CD4-positive, alpha-beta T cell treated with Interleukin-10 for 1 hour (primary cell): ENCODE data around the gene FBN2.
"Not testable (repeated sequence)": the region's sequence is repeated elsewhere in the genome, so short reads cannot be mapped to it uniquely, and the experiment has no call there.

Source experiments
- DNase-seq: peaks from one replicate; pipeline ENCODE4 v3.0.0-alpha.2; 2020

The FBN2 gene

DNA sequence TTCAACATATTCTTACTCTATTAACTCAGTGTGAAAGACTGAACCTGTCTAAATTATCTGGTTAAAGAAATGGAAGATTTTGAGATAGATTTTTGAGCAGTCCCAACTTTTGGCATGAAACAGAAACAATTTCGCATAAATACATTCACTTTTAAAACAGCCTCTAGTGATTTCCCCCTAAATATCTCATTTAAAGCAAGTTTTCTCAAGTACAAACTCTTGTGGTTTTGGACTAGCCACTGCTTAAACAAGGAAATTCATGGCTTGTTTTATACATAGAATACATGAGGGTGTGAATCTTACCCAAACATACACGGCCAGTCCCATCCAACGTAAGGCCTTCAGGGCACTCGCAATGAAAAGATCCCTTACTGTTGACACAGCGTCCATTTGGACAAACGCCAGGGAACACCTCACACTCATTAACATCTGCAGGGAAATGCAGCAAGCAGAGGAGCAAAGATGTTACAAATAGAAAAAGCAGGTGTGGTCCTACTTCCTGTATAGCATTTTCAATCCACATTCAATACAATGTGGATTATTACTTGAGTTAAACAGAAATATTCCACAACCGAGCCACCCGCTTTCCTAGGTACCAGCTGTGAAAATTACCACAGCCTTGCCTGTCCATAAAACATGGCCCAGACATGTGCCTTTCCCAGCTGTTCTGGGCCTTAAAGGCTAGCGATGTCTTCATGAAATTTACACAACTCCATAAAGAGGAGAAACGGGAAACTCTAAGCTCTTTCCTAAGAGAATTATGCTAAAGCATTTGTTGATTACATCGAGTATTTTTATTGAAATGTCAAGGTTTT is 188.8 kb downstream of the FBN2 start:
- no peak for DNase-seq

DNA sequence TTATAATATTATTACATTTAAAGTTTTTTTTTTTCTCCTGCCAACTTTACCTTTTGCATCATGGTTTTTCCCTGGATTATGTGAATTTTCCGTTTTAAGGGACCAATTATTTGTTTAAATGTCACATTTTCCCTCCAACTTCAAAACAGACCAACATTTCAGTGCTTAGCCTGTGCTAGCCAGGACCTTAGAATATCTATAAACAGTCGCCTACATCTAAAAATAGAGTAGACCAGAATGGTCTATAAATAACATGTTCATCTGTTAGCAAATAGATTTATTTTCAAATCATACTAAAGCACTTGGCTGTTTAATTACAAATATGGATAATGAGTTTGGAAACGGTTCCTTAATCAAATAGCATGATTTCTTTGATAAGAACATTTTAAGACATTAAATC is 192.0 kb downstream of the FBN2 start:
- DNase-seq = no peak

DNA sequence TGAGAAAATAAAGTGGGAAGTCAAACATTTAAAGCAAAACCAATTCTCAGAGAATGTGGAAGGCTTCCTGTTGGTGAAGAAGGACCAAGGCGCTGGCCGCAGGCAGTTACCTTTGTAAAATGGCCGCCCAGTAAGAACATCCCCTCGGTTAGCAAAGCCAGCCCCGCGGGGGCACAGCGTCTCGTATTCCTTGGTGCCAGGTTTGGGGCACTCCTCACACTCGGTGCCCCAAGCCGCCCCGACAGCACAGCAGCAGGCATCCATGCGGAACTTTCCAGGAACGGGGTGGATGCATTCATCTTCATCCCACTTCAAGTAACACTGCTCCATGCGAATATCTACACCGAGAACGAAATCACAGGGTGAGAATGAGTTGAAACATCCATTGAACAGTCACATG is 192.8 kb downstream of the FBN2 start:
- no peak for DNase-seq

DNA sequence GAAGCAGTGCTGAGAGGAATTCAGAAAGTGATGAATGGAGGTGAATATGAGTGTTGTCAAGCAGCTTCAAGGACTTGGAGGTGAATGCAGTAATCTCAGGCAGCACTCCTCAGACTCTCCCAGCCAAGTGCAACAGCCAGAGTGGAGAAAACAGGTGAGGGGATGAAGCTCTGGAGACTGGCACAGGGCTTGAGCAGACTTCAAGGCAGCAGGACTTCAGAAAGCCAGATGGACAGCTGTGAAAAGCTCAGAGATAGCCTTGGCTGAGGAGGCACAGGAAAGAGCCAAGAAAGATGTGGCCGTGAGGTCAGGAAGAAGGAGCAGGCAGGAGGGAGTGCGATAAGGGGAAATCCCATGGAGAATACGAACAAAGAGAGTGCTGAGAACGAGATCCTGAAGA is 194.9 kb downstream of the FBN2 start:
- no peak for DNase-seq

DNA sequence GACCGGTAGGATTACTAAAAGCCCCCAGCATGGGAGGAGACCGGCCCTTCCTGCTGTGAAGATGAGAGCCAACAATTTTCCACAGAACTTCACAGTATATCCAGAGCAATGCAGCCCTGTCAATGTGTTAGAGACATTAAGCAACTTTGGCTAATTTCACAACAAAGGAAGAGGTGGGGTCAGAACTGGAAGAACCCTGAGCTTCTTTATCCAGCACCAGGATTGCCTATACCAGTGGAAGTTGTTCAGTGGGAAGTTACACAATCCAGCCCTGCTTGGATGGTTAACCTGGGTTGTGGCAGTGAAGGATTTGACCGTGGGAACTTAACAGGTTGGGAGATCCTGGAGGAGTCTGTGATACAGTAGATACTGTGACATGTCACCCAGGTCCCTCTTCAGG is 197.0 kb downstream of the FBN2 start:
- no peak for DNase-seq

DNA sequence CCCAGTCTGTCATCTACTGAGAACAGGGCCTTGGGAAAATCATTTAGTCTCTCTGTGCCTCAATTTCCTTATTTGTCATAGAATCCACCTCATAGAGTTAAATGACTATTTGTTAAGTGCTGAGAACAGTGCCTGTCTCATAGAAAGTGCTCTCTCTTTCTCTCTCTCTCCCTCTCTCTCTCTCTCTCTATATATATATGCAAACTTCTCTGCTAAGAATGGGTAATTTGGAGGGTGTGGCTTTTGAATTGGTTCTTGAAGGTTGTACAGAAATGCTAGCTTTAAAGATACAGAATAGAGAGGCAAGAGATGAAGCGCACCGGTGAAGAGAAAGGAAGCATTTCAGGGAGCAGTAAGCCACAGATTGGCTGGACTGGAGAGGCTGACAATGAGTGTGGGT is 197.4 kb downstream of the FBN2 start:
- no peak for DNase-seq

DNA sequence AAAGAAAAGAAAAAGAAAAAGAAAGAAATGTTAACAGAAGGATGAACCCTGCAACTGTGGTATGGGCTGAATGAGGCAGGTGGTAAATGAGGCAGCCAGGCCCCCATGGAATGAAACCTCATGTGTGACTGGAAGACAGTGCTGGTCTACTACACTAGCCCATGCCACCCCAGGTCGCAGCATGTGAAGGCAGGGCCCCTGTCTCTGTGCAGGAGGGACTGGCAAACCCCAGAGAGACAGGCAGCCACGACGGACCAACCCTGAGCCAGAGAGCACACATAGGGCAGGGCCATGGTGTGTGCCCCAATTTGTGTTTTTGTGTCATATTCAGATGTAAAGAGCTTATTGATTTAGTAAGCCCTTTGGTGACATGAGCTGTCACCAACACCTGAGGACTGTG is 198.5 kb downstream of the FBN2 start:
- no peak for DNase-seq

DNA sequence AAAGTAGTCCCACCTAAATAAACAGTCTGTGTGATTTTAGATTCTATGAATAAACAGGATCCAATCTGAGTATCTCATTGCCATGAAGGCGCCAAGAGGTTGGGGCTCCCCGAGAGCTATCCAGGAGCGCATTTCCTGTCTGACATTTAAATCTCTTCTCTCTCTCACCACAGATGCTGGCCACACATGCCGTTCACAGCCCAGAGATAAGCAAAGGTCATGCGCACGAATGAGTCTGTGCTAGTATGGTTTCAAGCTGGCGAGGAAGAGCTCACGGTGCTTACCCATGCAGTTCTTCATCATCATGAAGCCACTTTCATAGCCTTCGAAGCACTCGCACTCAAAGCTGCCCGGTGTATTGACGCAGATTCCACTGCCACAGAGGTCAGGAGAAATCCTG is 199.4 kb downstream of the FBN2 start:
- DNase-seq = no peak

DNA sequence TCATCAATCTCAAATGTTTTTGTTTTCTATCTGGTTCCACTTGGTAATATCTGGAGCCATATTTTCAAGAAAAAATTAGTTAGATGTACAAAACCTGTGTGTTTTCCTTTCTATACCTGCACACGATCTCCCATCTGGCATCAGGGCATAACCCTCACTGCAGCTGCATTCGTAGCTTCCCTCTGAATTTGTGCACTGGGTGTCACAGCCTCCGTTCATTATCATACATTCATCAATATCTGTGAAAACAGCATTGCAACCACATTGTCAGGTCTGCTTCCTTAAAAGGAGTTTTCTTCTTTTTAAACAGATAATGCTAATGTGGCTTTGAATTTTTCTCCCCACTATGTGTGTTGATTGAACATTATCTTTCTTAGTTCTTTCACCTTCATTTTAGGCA is 202.7 kb downstream of the FBN2 start:
- DNase-seq = no peak

DNA sequence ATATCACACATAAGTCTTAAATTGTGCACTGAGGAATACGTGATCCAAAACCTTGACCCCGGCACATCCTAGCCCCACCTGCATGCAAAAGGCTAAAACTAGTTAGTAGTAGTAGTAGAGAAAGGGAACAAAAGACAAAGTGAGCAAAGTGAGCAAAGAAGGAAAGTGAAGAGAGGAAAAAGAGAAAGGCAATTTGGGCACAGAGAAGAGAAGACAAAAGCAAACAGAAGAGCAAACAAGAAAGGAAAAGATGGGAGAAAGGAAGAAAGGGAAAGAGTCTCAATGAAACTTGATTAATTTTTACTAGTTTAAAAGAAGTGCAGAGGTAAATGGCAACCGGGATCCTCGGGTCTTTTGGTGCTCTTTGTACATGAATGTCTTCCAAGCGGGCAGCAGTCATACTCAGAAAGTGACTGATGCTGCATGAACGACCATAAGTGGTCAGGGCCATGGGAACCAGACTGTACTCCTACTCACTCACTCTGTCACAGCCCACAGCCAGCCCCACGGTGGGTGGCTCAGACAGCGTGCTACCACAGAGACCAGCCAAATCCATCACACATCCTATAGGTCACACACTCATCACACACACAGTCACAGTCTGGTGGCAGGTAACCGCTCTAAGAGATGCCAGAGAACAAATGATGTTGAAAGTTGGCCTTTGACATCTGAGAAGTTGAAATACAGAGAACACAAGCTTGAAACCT is 203.9 kb downstream of the FBN2 start:
- DNase-seq = no peak

DNA sequence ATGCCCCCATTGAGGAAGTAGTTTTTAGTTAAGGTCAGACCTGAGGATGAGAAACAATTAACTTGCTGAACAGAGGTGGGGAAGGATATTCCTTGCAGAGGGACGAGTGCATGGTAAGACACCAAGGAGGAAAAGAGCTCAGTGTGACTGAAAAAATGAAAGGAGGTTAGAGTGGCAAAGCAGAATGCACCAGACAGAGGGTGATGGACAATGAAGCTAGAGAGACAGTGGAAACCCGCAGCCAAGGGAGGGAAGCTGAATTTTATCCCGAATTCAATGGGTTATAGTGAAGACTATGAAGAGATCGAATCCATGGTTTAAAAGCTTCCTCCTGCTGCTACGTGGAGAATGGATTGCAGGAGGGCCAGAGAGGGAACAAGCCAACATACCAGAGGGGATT is 206.8 kb downstream of the FBN2 start:
- no peak for DNase-seq

DNA sequence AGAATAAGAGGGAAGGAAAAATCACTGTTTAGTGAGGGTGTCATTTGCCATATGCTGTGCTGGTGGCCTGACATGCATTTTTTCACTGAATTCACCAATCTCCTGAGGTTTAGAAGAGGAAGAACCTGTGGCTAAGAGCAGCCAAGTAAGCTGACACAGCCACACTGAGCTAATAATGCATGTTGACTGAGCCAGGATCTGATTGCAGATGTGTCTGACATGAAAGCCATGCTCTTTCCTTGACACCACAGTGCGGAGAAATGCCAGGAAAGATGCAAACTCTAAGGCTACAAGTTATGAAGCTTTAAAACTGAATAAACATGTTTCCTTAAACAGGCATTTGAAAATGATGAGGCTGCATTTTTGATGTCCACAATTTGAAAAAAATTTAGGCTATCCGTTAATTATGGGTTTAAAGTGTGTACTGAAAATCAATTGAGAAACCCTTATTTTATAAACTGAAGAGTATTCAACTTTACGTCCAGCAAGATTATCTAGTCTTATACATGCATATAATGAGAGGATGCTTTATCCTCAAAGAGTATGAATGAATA is 208.6 kb downstream of the FBN2 start:
- DNase-seq = no peak

DNA sequence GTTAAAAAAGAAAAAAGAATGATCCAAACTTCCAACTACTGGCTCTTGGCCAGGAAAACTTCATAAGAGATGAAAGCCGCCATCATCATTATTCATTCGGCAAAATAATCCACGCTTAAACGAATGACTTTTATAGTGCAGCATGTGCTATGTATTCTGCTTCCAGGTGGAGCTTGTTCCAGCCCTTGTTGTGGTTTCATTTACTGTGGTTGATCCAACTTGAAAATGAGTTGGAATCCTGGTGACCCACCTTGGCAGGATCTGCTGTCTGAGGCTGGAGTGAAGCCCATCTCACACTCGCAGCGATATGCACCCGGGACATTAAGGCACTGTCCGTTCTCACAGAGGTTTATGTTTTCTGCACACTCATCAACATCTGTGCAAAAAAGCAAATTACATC is 209.6 kb downstream of the FBN2 start:
- no peak for DNase-seq

DNA sequence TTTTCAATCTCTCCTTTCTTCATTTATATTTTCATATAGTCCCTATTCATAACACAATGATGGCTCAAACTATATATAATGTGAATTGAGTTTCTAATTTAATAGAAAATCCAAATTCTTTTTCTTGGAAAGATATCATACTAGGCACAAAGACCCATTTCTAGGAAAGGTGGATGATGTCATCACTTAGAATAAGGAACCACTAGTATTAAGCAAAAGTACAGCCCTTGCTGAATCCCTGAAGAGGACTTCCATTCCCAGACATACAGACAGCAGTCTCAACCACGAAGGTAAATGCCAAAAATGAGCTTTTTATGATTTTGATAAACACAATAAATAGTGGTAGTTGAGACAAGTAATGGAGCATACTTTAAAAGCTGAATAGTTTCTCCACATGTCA is 210.0 kb downstream of the FBN2 start:
- DNase-seq = no peak

DNA sequence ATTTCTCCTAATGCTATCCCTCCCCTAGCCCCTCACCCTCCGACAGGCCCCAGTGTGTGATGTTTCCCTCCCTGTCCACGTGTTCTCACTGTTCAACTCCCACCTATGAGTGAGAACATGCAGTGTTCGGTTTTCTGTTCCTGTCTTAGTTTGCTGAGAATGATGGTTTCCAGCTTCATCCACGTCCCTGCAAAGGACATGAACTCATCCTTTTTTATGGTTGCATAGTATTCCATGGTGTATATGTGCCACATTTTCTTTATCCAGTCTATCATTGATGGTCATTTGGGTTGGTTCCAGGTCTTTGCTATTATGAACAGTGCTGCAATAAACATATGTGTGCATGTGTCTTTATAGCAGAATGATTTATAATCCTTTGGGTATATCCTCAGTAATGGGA is 216.6 kb downstream of the FBN2 start:
- DNase-seq = not testable (repeated sequence)

DNA sequence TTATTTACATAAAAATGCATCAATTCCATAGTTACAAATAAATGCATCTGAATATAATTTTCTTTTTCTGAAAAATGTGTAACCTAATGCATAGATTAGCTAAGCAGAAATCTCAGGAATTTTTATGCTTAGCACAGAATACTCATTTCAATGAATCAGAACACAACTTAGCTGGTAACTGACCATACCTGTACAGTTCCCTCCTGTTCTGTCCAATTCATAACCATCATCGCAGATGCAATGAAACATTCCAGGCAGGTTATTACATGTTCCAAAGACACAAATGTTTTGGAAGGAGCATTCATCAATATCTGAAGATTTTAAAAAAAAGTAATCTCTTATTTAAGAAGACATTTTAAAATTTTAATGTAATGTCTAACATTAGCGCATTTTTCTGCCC is 219.4 kb downstream of the FBN2 start:
- DNase-seq = no peak

DNA sequence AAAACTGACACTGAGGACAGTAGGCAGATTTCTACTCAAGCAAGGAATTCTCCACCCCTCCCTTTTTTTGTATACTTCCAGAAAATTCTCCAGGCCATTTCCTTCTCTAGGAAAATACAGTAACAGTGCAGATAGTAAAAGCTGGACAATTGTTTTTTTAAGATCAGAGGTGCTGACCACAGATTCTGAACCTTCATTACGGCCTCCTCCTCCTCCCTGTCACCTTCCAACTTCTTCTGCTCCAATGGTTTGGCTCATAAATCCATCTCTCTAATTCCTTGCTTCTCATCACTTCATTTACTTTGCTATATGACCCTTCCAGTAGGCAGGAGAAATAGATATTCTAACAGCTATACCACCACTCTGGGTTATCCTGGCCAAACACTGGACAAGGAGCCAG is 220.6 kb downstream of the FBN2 start:
- DNase-seq = no peak

DNA sequence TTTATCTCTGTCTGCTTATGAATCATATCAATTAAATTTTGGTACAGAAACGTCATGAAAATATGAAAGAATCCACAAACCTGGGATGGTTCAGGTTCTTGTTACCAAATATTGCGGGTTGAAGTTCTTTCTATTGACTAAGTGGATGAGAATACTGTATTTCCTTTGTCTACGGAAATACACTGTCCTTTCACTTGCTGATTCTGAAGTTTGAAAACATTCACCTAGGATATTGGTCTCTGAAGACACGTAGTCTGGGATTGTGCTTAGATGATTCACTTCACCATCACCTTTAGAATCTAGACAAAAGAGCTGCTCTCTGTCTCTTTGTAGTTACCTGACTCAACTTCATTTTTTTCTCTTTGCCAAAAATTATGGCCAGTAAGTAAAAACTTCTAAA is 222.4 kb downstream of the FBN2 start:
- no peak for DNase-seq

DNA sequence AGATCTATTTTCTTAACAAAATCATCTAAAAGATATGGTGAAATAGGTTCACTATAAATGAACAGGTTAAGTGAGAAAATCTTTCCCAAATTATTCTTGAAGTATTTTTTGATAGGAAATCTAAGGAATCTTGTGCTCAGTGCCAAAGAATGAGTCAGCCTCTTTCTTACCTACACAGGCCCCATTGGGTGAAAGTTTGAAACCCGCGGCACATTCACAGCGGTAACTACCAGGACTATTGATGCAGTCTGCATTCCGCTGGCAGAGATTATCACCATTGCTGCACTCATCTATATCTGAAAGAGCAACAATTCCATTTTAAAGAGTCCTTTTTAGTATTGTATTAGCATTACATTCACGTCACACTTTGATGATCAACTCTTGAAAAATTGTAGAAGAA is 232.7 kb downstream of the FBN2 start:
- DNase-seq = no peak

DNA sequence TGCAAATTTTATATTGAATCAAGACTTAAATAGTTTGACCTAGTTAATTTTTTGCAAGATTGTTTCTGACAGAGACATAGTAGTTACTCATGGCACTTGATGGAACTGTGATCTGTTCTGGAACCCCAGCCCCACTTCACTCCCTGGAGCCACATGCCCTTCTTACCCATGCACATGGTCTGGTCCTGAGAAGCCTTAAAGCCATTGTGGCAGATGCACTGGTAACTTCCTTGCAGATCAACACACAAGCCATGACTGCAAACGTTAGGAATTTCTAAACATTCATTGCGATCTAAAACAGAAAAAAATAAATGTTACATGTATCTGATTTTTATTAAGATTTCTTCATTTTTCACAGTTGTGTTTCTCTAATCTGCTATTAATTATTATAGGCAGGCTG is 233.3 kb downstream of the FBN2 start:
- DNase-seq = no peak

DNA sequence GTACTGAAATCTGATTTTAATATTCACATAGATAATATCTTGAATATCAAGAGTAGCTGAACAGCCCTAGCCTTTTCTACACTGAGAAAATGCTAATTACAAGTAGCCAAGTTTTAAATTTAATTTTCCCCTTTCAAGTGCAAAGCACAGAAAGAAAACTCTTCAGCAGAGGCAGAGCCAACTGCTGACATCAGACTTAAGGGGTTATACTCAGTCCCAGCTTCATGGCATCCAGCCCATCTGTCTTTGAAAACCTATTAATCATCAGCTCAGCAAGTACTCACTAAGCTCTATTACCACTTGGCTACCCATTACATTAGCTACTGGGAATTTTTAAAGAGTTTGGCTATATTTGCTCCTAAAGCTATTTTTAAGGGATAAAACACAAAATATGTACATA is 234.0 kb downstream of the FBN2 start:
- no peak for DNase-seq

DNA sequence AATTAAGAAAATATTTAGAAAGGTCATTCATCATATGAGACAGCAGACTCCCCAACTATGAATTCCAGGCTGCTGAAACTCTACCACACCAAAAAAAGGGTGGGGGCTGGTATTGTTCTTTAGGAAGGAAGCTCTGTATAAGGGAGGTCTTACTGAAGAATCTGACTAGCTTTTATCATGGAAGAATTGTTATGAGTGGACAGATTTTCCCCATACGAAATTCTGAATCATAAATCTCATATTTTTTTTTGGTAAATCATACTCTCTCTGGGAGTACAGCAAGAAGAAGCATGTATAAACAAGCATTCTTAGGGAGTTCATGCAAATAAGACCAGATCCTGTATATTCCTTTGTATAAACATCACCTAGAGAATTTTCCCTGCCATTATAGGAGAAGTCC is 234.5 kb downstream of the FBN2 start:
- DNase-seq = no peak

DNA sequence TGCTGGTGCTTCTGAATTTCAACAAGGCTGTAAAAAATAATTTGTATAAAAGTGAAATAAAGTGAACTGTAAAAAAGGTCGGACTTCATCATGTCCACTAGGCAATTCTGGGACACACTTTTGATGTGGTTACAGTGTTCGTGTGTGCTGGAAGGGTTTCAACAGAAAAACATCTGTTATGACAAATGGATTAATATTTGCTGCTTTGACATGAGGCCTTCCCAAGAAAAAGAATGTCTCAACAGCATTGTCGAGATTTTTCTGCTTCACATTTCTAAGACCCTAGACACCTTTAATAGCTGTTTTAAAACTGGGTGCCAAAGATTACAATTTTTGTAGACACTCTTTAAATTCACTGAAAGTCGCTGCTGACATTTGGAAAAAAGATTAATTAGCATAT is 237.9 kb downstream of the FBN2 start:
- DNase-seq = no peak

DNA sequence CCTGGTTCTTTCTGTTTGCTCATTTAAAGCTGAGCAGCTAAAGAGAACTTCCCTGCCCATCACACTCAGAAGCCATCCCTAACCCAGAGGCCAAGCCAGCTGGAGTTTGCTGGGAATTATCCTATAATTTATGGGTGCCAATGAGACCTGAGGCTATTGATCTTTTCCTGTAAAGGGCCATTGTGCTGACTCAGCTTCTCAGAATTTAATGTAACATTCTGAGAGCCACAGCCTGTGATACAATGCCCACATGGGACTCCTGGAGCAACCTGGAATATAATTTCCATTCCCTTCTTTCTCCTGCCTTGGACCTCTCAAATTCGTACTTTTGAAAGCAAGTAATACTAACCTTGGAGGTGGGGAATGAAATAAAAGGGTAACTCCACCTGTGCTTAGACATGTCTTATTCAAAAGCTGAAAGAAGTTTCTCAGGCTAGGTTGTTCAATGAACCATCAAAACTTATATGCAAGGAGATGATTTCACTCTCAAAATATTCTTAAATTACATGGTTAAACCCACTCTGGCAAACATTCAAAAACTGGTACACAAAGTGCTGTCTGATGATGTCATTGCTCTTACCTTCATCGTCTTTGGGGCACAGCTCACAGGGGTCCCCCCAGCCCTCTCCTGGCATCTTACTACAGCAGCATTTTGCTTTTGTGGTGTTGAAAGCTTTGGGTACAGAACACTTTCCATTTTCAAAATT is 247.7 kb downstream of the FBN2 start:
- no peak for DNase-seq
